Adipose tissue (tissue), 3 donors: ENCODE results near the gene APOC3. TPM values are rescaled to one million over a fixed set of nuclear protein-coding genes. Genes with fewer than 3 reads are reported as not detected.
"Not testable (repeated sequence)": the region's sequence is repeated elsewhere in the genome, so short reads cannot be mapped to it uniquely, and the experiment has no call there.

Experiments used
- H3K27ac ChIP-seq: one replicate; pipeline ENCODE4 v1.5.1; 2013; ENCODE audit warnings: low read depth, low read length
- WGBS, 3 donors: extraction: QIAGEN DNeasy Blood & Tissue Kit; methylation state at CpG; one replicate each; pipeline ENCODE4 v1.1.7; 2013; 5-methylcytosine and 5-hydroxymethylcytosine counted together
- polyA plus RNA-seq, 3 donors: library from polyadenylated mRNA; stranded (reverse); fragments of 200-250 nt; gene quantifications; one replicate each; pipeline ENCODE4 v1.2.3, GENCODE V29; 2013
- donor health status: healthy with polysubstance abuse.
- donor health status: Bipolar disorder and iron deficiency.
- donor health status: healthy.

Gene APOC3
- polyA plus RNA-seq, 3 donors: 0.21 to 0.43 TPM; not detected in 1

GRCh38 chr11:116798368-116798767, 31.3 kb upstream of the APOC3 start:
- WGBS, 3 donors: 80 to 89% (median 81%) methylated on average over 5 of the region's 5 CpGs
- H3K27ac ChIP-seq: no peak overlapping the region

- H3K27ac ChIP-seq: no peak overlapping the region
- 89 to 100% (median 92%) methylated on average over 2 of the region's 2 CpGs for WGBS, 3 donors
Observed at GRCh38 chr11:116800610-116801009, 29.1 kb upstream of the APOC3 start.

GRCh38 chr11:116801662-116802061, 28.0 kb upstream of the APOC3 start:
- H3K27ac ChIP-seq: not testable (repeated sequence)

- WGBS, 3 donors: 60 to 65% (median 62%) methylated on average over 3 of the region's 3 CpGs
- H3K27ac ChIP-seq: no peak overlapping the region
Observed at GRCh38 chr11:116804001-116804400, 25.7 kb upstream of the APOC3 start.

- 67 to 93% (median 90%) methylated on average over 6 of the region's 6 CpGs for WGBS, 3 donors
- no peak overlapping the region for H3K27ac ChIP-seq
Observed at GRCh38 chr11:116807601-116808261, 22.0 kb upstream of the APOC3 start.

GRCh38 chr11:116808262-116809175, 21.2 kb upstream of the APOC3 start:
- no peak overlapping the region for H3K27ac ChIP-seq
- 32 to 87% (median 82%) methylated on average over 14 of the region's 14 CpGs for WGBS, 3 donors

GRCh38 chr11:116811194-116811593, 18.5 kb upstream of the APOC3 start:
- H3K27ac ChIP-seq: no peak overlapping the region
- 72 to 83% (median 83%) methylated on average over 3 of the region's 3 CpGs for WGBS, 3 donors

GRCh38 chr11:116812109-116812508, 17.6 kb upstream of the APOC3 start:
- H3K27ac ChIP-seq: no peak overlapping the region
- WGBS, 3 donors: 84 to 97% (median 97%) methylated on average over 4 of the region's 4 CpGs

GRCh38 chr11:116813170-116813569, 16.5 kb upstream of the APOC3 start:
- no peak overlapping the region for H3K27ac ChIP-seq
- 90 to 94% (median 92%) methylated on average over 1 of the region's 1 CpG for WGBS, 3 donors

- H3K27ac ChIP-seq: no peak overlapping the region
- WGBS, 3 donors: 56 to 72% (median 69%) methylated on average over 5 of the region's 5 CpGs
Observed at GRCh38 chr11:116813781-116814471, 15.8 kb upstream of the APOC3 start.

GRCh38 chr11:116814502-116814901, 15.2 kb upstream of the APOC3 start:
- WGBS, 3 donors: 72 to 87% (median 73%) methylated on average over 6 of the region's 6 CpGs
- no peak overlapping the region for H3K27ac ChIP-seq

GRCh38 chr11:116819049-116819448, 10.7 kb upstream of the APOC3 start:
- WGBS, 3 donors: 87 to 90% (median 89%) methylated on average over 9 of the region's 9 CpGs
- H3K27ac ChIP-seq: no peak overlapping the region

- WGBS, 3 donors: 92 to 94% (median 94%) methylated on average over 51 of the region's 51 CpGs
- H3K27ac ChIP-seq: no peak overlapping the region
Observed at GRCh38 chr11:116821050-116821918, 8.4 kb upstream of the APOC3 start.

GRCh38 chr11:116822575-116822974, 7.1 kb upstream of the APOC3 start:
- H3K27ac ChIP-seq: no peak overlapping the region
- WGBS, 3 donors: 72 to 75% (median 74%) methylated on average over 5 of the region's 5 CpGs

GRCh38 chr11:116823031-116823843, 6.5 kb upstream of the APOC3 start, which contains the start of gene APOA4:
Gene APOA4 (minus strand): TSS chr11:116823304. CDS start chr11:116823191, 113 bp downstream.
- WGBS, 3 donors: 71 to 84% (median 84%) methylated on average over 14 to 16 of the region's 16 CpGs
- no peak within 1 kb of the TSS for H3K27ac ChIP-seq

GRCh38 chr11:116825434-116825833, 4.3 kb upstream of the APOC3 start:
- 77 to 88% (median 81%) methylated on average over 5 of the region's 5 CpGs for WGBS, 3 donors

More at GRCh38 chr11:116825434-116825833, 4.3 kb upstream of the APOC3 start:
- H3K27ac ChIP-seq: no peak overlapping the region
